Measurements from ENCODE around the gene MPRIP. TPM values are rescaled to one million over a fixed set of nuclear protein-coding genes. Genes with fewer than 3 reads are reported as not detected.
A peak's percentile ranks its signal among the peaks of the same experiment; 100 is the strongest.

MPRIP gene
- total and polyA plus RNA-seq, 2 experiments from 2014 or later: 91.7 to 202 TPM

DNA sequence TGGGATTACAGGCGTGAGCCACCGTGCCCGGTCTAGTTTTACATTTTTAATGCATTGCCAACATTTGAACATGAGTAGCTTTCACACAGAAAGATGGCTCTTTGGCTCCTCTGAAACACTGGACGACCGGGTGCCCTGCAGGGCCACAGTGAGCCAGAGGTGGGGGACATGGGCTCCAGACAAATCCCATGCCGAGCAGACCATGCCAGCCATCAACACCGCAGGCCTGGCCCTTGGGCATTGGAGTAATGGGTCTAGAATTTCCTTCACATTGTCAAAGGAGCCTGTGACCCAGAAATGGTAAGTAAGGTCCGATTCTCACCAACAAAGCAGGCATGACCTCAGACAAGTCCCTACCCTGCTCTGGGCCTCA lies 21.4 kb upstream of the MPRIP start:
- Histone ChIP-seq H3K4me3 (no peak overlapping the region), H3K4me2 (no peak overlapping the region), H3K27me3 (no peaks in the 10 kb centered on the region), H3K79me2 (no peaks in the 10 kb centered on the region), H3K9me3 (ENCODE audit: low read depth) (no peaks in the 10 kb centered on the region), H2AFZ (no peak overlapping the region), H3K27ac (peak overlapping the region; percentile 95), H3K9me2 (replicated peaks; ENCODE audit: insufficient read depth) (no peaks in the 10 kb centered on the region), H3K36me3 (replicated peaks; ENCODE audit: insufficient read depth, low read depth) (no peaks in the 10 kb centered on the region), H3K4me1 (ENCODE audit: insufficient read depth) (peaks cover 40% of the 10 kb centered on the region), H4K20me1 (ENCODE audit: insufficient read depth, poor library complexity, severe bottlenecking) (no peaks in the 10 kb centered on the region)
- no peak for DNase-seq (ENCODE audit: low spot score)
- 94% methylated on average over 8 of the region's 8 CpGs for WGBS (ENCODE audit: low lambda C conversion rate, missing lambda C conversion rate)
- TF ChIP-seq, protein P1, sequence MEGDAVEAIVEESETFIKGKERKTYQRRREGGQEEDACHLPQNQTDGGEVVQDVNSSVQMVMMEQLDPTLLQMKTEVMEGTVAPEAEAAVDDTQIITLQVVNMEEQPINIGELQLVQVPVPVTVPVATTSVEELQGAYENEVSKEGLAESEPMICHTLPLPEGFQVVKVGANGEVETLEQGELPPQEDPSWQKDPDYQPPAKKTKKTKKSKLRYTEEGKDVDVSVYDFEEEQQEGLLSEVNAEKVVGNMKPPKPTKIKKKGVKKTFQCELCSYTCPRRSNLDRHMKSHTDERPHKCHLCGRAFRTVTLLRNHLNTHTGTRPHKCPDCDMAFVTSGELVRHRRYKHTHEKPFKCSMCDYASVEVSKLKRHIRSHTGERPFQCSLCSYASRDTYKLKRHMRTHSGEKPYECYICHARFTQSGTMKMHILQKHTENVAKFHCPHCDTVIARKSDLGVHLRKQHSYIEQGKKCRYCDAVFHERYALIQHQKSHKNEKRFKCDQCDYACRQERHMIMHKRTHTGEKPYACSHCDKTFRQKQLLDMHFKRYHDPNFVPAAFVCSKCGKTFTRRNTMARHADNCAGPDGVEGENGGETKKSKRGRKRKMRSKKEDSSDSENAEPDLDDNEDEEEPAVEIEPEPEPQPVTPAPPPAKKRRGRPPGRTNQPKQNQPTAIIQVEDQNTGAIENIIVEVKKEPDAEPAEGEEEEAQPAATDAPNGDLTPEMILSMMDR (IDR thresholded peaks at IDR 0.05; ENCODE audit: poor library complexity): no peak
- TF ChIP-seq EZH2phosphoT487 (IDR thresholded peaks at IDR 0.05; ENCODE audit: low read depth, severe bottlenecking, unreplicated experiment): no peak
- TF ChIP-seq EZH2 (IDR thresholded peaks at IDR 0.05; ENCODE audit: borderline replicate concordance): no peak

DNA sequence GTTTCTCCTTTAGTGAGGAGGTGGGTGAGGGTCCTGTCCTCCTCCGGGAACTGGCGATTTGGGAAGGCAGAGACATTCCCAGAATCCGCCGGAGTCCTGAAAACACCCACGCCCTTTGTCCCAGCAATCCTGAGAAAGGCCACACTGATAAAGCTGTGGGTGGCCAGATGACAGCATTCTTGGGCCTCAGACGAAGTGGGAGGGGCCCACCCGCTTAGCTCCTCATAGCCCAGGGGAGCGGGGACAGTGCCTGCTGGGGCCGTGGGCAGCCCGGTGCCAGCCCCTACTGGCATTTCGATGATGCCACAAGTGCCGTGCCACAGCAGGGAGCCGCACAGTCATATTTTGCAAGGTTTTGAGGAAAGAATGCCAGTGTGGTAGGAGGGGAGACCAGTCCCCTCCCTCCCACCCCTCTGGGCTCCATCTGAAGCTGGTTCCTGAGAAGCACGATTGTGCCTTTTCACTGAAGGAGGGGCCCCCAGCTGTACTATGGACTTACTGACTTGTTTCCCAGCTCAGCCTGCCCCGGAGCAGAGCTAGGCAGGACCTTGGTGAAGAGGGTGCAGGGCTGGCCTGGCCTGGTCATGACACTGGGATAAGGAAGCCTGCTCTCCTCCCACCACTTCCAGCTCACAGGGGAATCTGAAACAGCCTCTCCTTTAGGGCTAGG lies 20.9 kb upstream of the MPRIP start:
- no peak overlapping the region for H3K4me3 ChIP-seq
- no peaks in the 10 kb centered on the region for H3K9me2 ChIP-seq (replicated peaks; ENCODE audit: insufficient read depth)
- H3K4me1 ChIP-seq (ENCODE audit: insufficient read depth): peaks cover 40% of the 10 kb centered on the region
- no peaks in the 10 kb centered on the region for H3K27me3 ChIP-seq
- H3K4me2 ChIP-seq: peak overlapping the region; percentile 29
- peak overlapping the region; percentile 95 for H3K27ac ChIP-seq
- H3K79me2 ChIP-seq: no peaks in the 10 kb centered on the region
- no peaks in the 10 kb centered on the region for H4K20me1 ChIP-seq (ENCODE audit: insufficient read depth, poor library complexity, severe bottlenecking)
- peak; percentile 85 for DNase-seq (ENCODE audit: low spot score)
- H3K36me3 ChIP-seq (replicated peaks; ENCODE audit: insufficient read depth, low read depth): no peaks in the 10 kb centered on the region
- TF ChIP-seq, protein P1 (IDR thresholded peaks at IDR 0.05; ENCODE audit: poor library complexity): no peak
- TF ChIP-seq EZH2phosphoT487 (IDR thresholded peaks at IDR 0.05; ENCODE audit: low read depth, severe bottlenecking, unreplicated experiment) (no peak), EZH2 (IDR thresholded peaks at IDR 0.05; ENCODE audit: borderline replicate concordance) (no peak)
- H2AFZ ChIP-seq: no peak overlapping the region
- no peaks in the 10 kb centered on the region for H3K9me3 ChIP-seq (ENCODE audit: low read depth)
- 24% methylated on average over 11 of the region's 15 CpGs for WGBS (ENCODE audit: low lambda C conversion rate, missing lambda C conversion rate)

DNA sequence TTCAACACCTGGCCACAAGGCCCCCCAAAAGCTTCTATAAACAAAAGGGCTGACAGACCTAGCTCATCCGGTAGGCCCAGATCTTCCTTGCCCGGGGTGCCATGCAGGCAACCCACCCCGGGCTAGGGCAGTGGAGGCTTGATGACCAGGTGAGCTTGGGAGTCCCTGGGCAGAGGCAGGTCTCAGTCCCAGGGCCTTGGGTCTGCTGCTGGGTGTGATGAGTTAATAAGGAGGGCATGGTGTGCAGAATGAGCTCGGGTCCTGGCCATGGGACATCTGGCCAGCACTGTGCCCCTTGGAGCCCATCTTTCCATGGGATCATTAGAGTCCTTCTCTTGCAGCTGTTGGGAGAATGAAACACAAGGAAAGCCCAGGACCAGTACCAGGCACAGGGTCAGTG lies 20.2 kb upstream of the MPRIP start:
- Histone ChIP-seq H3K27ac (peak overlapping the region; percentile 95), H4K20me1 (ENCODE audit: insufficient read depth, poor library complexity, severe bottlenecking) (no peaks in the 10 kb centered on the region), H3K9me3 (ENCODE audit: low read depth) (no peaks in the 10 kb centered on the region), H3K4me3 (no peak overlapping the region), H3K4me1 (ENCODE audit: insufficient read depth) (peaks cover 40% of the 10 kb centered on the region), H3K27me3 (no peaks in the 10 kb centered on the region), H3K4me2 (peak overlapping the region; percentile 29), H3K9me2 (replicated peaks; ENCODE audit: insufficient read depth) (no peaks in the 10 kb centered on the region), H3K79me2 (no peaks in the 10 kb centered on the region), H3K36me3 (replicated peaks; ENCODE audit: insufficient read depth, low read depth) (no peaks in the 10 kb centered on the region), H2AFZ (no peak overlapping the region)
- DNase-seq (ENCODE audit: low spot score): no peak
- 95% methylated on average over 4 of the region's 4 CpGs for WGBS (ENCODE audit: low lambda C conversion rate, missing lambda C conversion rate)
- TF ChIP-seq, protein P1 (IDR thresholded peaks at IDR 0.05; ENCODE audit: poor library complexity): no peak
- no peak for TF ChIP-seq EZH2phosphoT487 (IDR thresholded peaks at IDR 0.05; ENCODE audit: low read depth, severe bottlenecking, unreplicated experiment)
- TF ChIP-seq EZH2 (IDR thresholded peaks at IDR 0.05; ENCODE audit: borderline replicate concordance): no peak
